GM18505 (cell line): Measurements from ENCODE around the gene GGT6.

ENCODE experiments used
- ATAC-seq: cut with Tn5 transposase; IDR thresholded peaks from one replicate; pipeline ENCODE4 v1.9.1; 2021; ENCODE audit not compliant: unreplicated experiment
- POLR2A ChIP-seq: IDR thresholded peaks from 4 replicates; pipeline ENCODE4 v1.6.1; 2011; ENCODE audit warnings: borderline replicate concordance; ENCODE audit not compliant: insufficient read depth, insufficient read length; ENCODE audit errors: extremely low read depth

GGT6 gene

GRCh38 chr17:4548061-4548461 lies 12.3 kb downstream of the GGT6 start:
- no peak for ATAC-seq
- TF ChIP-seq POLR2A: no peak

- TF ChIP-seq POLR2A: no peak
- no peak for ATAC-seq
These were observed 13.1 kb downstream of the GGT6 start for GRCh38 chr17:4547118-4547906.

GRCh38 chr17:4545217-4545951 lies 15.0 kb downstream of the GGT6 start:
- ATAC-seq: no peak
- no peak for TF ChIP-seq POLR2A

- ATAC-seq: no peak
- TF ChIP-seq POLR2A: no peak
These were observed 15.5 kb downstream of the GGT6 start for GRCh38 chr17:4544951-4545216.

- no peak for ATAC-seq
- TF ChIP-seq POLR2A: no peak
These were observed 16.0 kb downstream of the GGT6 start for GRCh38 chr17:4544135-4544950.

GRCh38 chr17:4543557-4544026 lies 16.8 kb downstream of the GGT6 start:
- ATAC-seq: no peak

GRCh38 chr17:4542726-4543191 lies 17.6 kb downstream of the GGT6 start:
- no peak for TF ChIP-seq POLR2A
- no peak for ATAC-seq

More at GRCh38 chr17:4543557-4544026, 16.8 kb downstream of the GGT6 start:
- no peak for TF ChIP-seq POLR2A

- TF ChIP-seq POLR2A: no peak
- ATAC-seq: no peak
These were observed 18.2 kb downstream of the GGT6 start for GRCh38 chr17:4542003-4542725.

GRCh38 chr17:4541328-4542002 lies 18.9 kb downstream of the GGT6 start:
- no peak for ATAC-seq
- TF ChIP-seq POLR2A: no peak

GRCh38 chr17:4540687-4541327 lies 19.6 kb downstream of the GGT6 start:
- TF ChIP-seq POLR2A: no peak
- ATAC-seq: no peak

- TF ChIP-seq POLR2A: no peak
- ATAC-seq: no peak
These were observed 20.1 kb downstream of the GGT6 start for GRCh38 chr17:4540224-4540651.
